ENCODE measurements around the gene FAM181B. TPM values are rescaled to one million over a fixed set of nuclear protein-coding genes. Genes with fewer than 3 reads are reported as not detected.

Gene FAM181B
- total RNA-seq, 1 donor, result not detected

Small RNA genes within 50 kb of the gene (small RNA-seq; reads per million reads assigned to genes)
- gene RPS28P7, result not detected

Other genes with a start within 250 kb of the FAM181B start
- gene PRCP, start 166.6 kb upstream of the FAM181B start, total RNA-seq, result 25.4 and 37.1 TPM in 2 replicates
- gene DDIAS, start 167.9 kb upstream of the FAM181B start, total RNA-seq, result 1.9 and 5.6 TPM in 2 replicates